Endothelial cell of umbilical vein (primary cell): Measurements from ENCODE around the gene HOXD4. TPM values are rescaled to one million over a fixed set of nuclear protein-coding genes. Genes with fewer than 3 reads are reported as not detected.

ENCODE experiments used
- BruUV-seq: library from RNA; stranded (reverse); fragments of 400-500 nt; replicated peaks from 2 replicates; lab custom pipeline; 2021; lab: Mats Ljungman, UMichigan
- CTCF ChIA-PET: fragments of 300-600, 350-600 bp; sonication (Branson Sonifier 250); formaldehyde crosslinking; loops from one replicate; lab custom pipeline; 2021; ENCODE audit warnings: antibody characterized with exemption, inconsistent platforms; lab: Charles Lee
- POLR2A ChIA-PET: fragments of 300-600, 350-600 bp; sonication (Branson Sonifier 250); formaldehyde crosslinking; loops from one replicate; lab custom pipeline; 2021; ENCODE audit warnings: antibody characterized with exemption, inconsistent platforms; lab: Charles Lee
- DNase-seq: peaks from one replicate; pipeline ENCODE4 v3.0.0-alpha.2; 2011; ENCODE audit warnings: low read depth, low spot score
- FAIRE-seq: peaks from 2 replicates; lab custom pipeline; 2011; peaks lifted over from hg19 to GRCh38; lab: Jason Lieb, UNC
- H2AFZ ChIP-seq: 2 replicates; pipeline ENCODE4 v1.6.0; 2012; ENCODE audit warnings: low read depth, low read length, control low read depth, inconsistent platforms
- H3K27ac ChIP-seq: 2 replicates; pipeline ENCODE4 v1.5.1; 2011; ENCODE audit warnings: low read depth, mild to moderate bottlenecking, control low read depth, low read length, moderate library complexity; ENCODE audit not compliant: insufficient read depth
- H3K27me3 ChIP-seq, 2 experiments: 2 replicates each; pipeline versions ENCODE4 v1.6.0 to v1.6.1; 2011; ENCODE audit warnings: low read length in 2 of 2, mixed read lengths in 1 of 2; ENCODE audit not compliant: control insufficient read depth in 2 of 2, insufficient read depth in 2 of 2
- H3K36me3 ChIP-seq, 2 experiments: 2 replicates in 1 of 2; 3 replicates in 1 of 2; pipeline ENCODE4 v1.5.1; 2011; ENCODE audit warnings: low read length in 2 of 2, mild to moderate bottlenecking in 1 of 2, moderate library complexity in 1 of 2; ENCODE audit not compliant: control insufficient read depth in 2 of 2, insufficient read depth in 2 of 2; ENCODE audit errors: extremely low read depth in 1 of 2
- H3K4me1 ChIP-seq: 3 replicates; pipeline ENCODE4 v1.5.1; 2011; ENCODE audit warnings: mild to moderate bottlenecking, low read length; ENCODE audit not compliant: control insufficient read depth, insufficient read depth; ENCODE audit errors: extremely low read depth
- H3K4me2 ChIP-seq: 2 replicates; pipeline ENCODE4 v1.6.1; 2011; ENCODE audit warnings: low read length, control low read depth, mixed read lengths; ENCODE audit not compliant: insufficient read depth
- H3K4me3 ChIP-seq, 3 experiments: fragments of 200-600 bp in 1 of 3; sonication (generic), shearing (Covaris generic) in 1 of 3; replicated peaks in 1 of 3; 2 replicates each; pipeline ENCODE4 v1.5.1; 2011 to 2016; ENCODE audit warnings: control low read depth in 3 of 3, low read length in 3 of 3, mild to moderate bottlenecking in 2 of 3, inconsistent platforms in 1 of 3, low read depth in 1 of 3, moderate library complexity in 1 of 3; ENCODE audit not compliant: insufficient read depth in 1 of 3
- H3K79me2 ChIP-seq: 2 replicates; pipeline ENCODE4 v1.6.0; 2012; ENCODE audit warnings: low read length, inconsistent platforms; ENCODE audit not compliant: control insufficient read depth, insufficient read depth
- H3K9ac ChIP-seq: replicated peaks from 2 replicates; pipeline ENCODE3; 2011; ENCODE audit warnings: low read length, control low read depth; ENCODE audit not compliant: insufficient read depth; ENCODE audit errors: extremely low read depth
- H3K9me1 ChIP-seq: replicated peaks from 3 replicates; pipeline ENCODE4 v1.6.0; 2011; ENCODE audit warnings: mild to moderate bottlenecking, low read length; ENCODE audit not compliant: control insufficient read depth, insufficient read depth; ENCODE audit errors: extremely low read depth
- H3K9me3 ChIP-seq: replicated peaks from 2 replicates; pipeline ENCODE4 v1.5.1; 2012; ENCODE audit warnings: low read length, inconsistent platforms; ENCODE audit not compliant: control insufficient read depth, insufficient read depth
- H4K20me1 ChIP-seq: replicated peaks from 2 replicates; pipeline ENCODE3; 2011; ENCODE audit warnings: mild to moderate bottlenecking, low read length; ENCODE audit not compliant: control insufficient read depth, insufficient read depth; ENCODE audit errors: extremely low read depth
- EZH2 ChIP-seq: IDR thresholded peaks from 2 replicates; pipeline ENCODE4 v1.6.1; 2012; ENCODE audit warnings: borderline replicate concordance, low read depth, mild to moderate bottlenecking, moderate library complexity, low read length, inconsistent platforms; ENCODE audit not compliant: severe bottlenecking
- FOS ChIP-seq: IDR thresholded peaks from 2 replicates; pipeline ENCODE4 v1.6.1; 2011; ENCODE audit warnings: mild to moderate bottlenecking, low read length, moderate library complexity, borderline replicate concordance; ENCODE audit not compliant: insufficient read depth
- GATA2 ChIP-seq: IDR thresholded peaks from 2 replicates; pipeline ENCODE4 v1.7.0; 2011; ENCODE audit warnings: low read depth, mild to moderate bottlenecking, moderate library complexity, mixed read lengths, low read length; ENCODE audit not compliant: insufficient read length, insufficient read depth
- JUN ChIP-seq: IDR thresholded peaks from 2 replicates; pipeline ENCODE4 v1.6.1; 2011; ENCODE audit warnings: borderline replicate concordance, low read depth; ENCODE audit not compliant: insufficient read length, insufficient read depth
- MAX ChIP-seq: IDR thresholded peaks from 2 replicates; pipeline ENCODE4 v1.6.1; 2011; ENCODE audit not compliant: insufficient read depth, insufficient read length
- MYC ChIP-seq: IDR thresholded peaks from one replicate; pipeline ENCODE4 v1.6.1; 2011; ENCODE audit warnings: mild to moderate bottlenecking, low read depth, low read length
- POLR2A ChIP-seq: IDR thresholded peaks from 2 replicates; pipeline ENCODE4 v1.6.1; 2012; ENCODE audit warnings: low read depth, mild to moderate bottlenecking, control low read depth, low read length
- POLR2AphosphoS5 ChIP-seq: IDR thresholded peaks from 2 replicates; pipeline ENCODE4 v1.6.1; 2012; ENCODE audit warnings: low read depth, mild to moderate bottlenecking, control low read depth, low read length, moderate library complexity; ENCODE audit not compliant: insufficient read depth
- dilution Hi-C: fragments of 300-500 bp; cut with MboI; formaldehyde crosslinking; loops from one replicate; pipeline ENCODE4 v1.15.0; 2019; ENCODE audit warnings: low sequenced_read_pairs; ENCODE audit not compliant: extremely low pct_ligation_motif_present
- intact Hi-C: fragments of 100-400 bp; cut with micrococcal nuclease; formaldehyde crosslinking; loops from one replicate; pipeline ENCODE4 v1.10.0; 2022
- polyA plus RNA-seq, 4 experiments: library from polyadenylated mRNA; depleted of rRNA in 3 of 4; stranded (reverse) in 3 of 4; unstranded in 1 of 4; fragments of >200 nt; gene quantifications; 2 replicates each; pipeline versions ENCODE4 v1.2.1 to v1.2.3, GENCODE V29; 2011 to 2012; ENCODE audit warnings: missing spikeins in 1 of 4
- total RNA-seq: library from RNA; stranded (reverse); gene quantifications from 2 replicates; pipeline ENCODE4 v1.2.3, GENCODE V29; 2021

HOXD4 gene
- total and polyA plus RNA-seq, 2 donors (not counting 3 experiments of a cell fraction or from before 2014, with no cell fraction given): 7.6 to 13.7 TPM

- ChIA-PET CTCF (interaction anchor here (1.9 to 9.3 kb wide), 2 partner anchors 307 to 408 kb away, joined by 7 to 338 read pairs; no protein-coding TSS in a partner anchor), POLR2A (no interaction called here)
- Histone ChIP-seq H3K4me2 (no peak overlapping the region), H3K27me3 (no peaks in the 10 kb centered on the region), H3K27ac (no peak overlapping the region), H3K9me3 (no peaks in the 10 kb centered on the region), H3K4me3 (no peak overlapping the region), H3K36me3 (peaks cover 2 to 9% of the 10 kb centered on the region in 2 experiments), H3K4me1 (no peaks in the 10 kb centered on the region), H3K9ac (no peak overlapping the region), H3K9me1 (no peaks in the 10 kb centered on the region), H4K20me1 (no peaks in the 10 kb centered on the region), H3K79me2 (peaks cover 68% of the 10 kb centered on the region), H2AFZ (no peak overlapping the region)
- BruUV-seq: no TSS peak
- TF ChIP-seq MYC (no peak), POLR2A (no peak), MAX (no peak)
- DNase-seq: no peak
- no peak for FAIRE-seq
- intact Hi-C loops (no loop called here), dilution Hi-C loops (loop anchor here (25.0 kb wide), 1 partner anchor 491 kb away; no protein-coding TSS in a partner anchor)
Measured at GRCh38 chr2:176146101-176146500, 5.2 kb upstream of the HOXD4 start.

- intact Hi-C loops: no loop called here
- peaks cover 62% of the 10 kb centered on the region for H3K79me2 ChIP-seq
- H3K36me3 ChIP-seq: peaks cover 2 to 9% of the 10 kb centered on the region in 2 experiments
Measured at GRCh38 chr2:176146645-176147044, 4.7 kb upstream of the HOXD4 start.

More at GRCh38 chr2:176146645-176147044, 4.7 kb upstream of the HOXD4 start:
- ChIA-PET POLR2A (no interaction called here), CTCF (interaction anchor here (1.9 to 9.3 kb wide), 2 partner anchors 307 to 408 kb away, joined by 7 to 338 read pairs; no protein-coding TSS in a partner anchor)
- Histone ChIP-seq H3K9me3 (no peaks in the 10 kb centered on the region), H3K9ac (no peak overlapping the region), H3K4me3 (no peak overlapping the region), H2AFZ (no peak overlapping the region), H3K27ac (no peak overlapping the region), H3K4me1 (no peaks in the 10 kb centered on the region), H3K27me3 (no peaks in the 10 kb centered on the region), H3K9me1 (no peaks in the 10 kb centered on the region), H4K20me1 (no peaks in the 10 kb centered on the region), H3K4me2 (no peak overlapping the region)
- dilution Hi-C loops: loop anchor here (25.0 kb wide), 1 partner anchor 491 kb away; no protein-coding TSS in a partner anchor
- BruUV-seq: no TSS peak
- no peak for TF ChIP-seq GATA2
- TF ChIP-seq POLR2AphosphoS5: no peak
- no peak for TF ChIP-seq EZH2
- TF ChIP-seq MAX: no peak
- TF ChIP-seq FOS: no peak
- TF ChIP-seq JUN: no peak
- no peak for TF ChIP-seq POLR2A
- FAIRE-seq (no peak), DNase-seq (no peak)
